Measurements from ENCODE around the gene LRP1B. TPM values are rescaled to one million over a fixed set of nuclear protein-coding genes. Genes with fewer than 3 reads are reported as not detected.

The LRP1B gene
- total and polyA plus RNA-seq, 4 donors, result 0.01 to 0.84 (median 0.17) TPM

DNA sequence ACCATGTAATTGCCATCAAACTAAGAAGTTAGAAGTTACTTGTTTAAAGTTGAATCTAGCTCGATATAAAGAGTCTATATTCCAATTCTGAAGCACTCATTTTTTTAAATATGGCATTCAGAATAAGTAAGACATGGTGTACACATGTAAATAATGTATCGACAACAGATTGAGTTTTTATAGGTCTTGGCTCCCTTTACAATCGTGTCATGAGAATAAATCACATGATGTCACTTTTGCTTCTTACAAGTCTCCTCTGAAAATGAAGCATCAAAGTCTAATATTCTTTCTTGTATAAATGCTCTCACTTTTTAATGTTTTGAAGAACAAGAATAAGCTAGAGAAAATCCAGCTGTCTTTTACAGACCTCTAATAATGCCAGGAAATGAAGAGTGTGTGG lies 33.1 kb downstream of the LRP1B start:
- no peaks in the 10 kb centered on the region for H3K4me1 ChIP-seq (ENCODE audit: control insufficient read depth in 4 of 4, insufficient read depth in 4 of 4, low read length in 3 of 4)
- no peaks in the 10 kb centered on the region for H3K36me3 ChIP-seq (ENCODE audit: control insufficient read depth in 4 of 4, insufficient read depth in 3 of 4, low read depth in 1 of 4, low read length in 3 of 4)
- no peak overlapping the region for H3K4me3 ChIP-seq (ENCODE audit: low read depth in 1 of 3, low read length in 3 of 3)
- TF ChIP-seq RXRA (IDR thresholded peaks at IDR 0.05) (no peak), FOXA2 (IDR thresholded peaks at IDR 0.05) (no peak), RAD21 (IDR thresholded peaks at IDR 0.05) (no peak), JUND (IDR thresholded peaks at IDR 0.05) (no peak), HNF4G (IDR thresholded peaks at IDR 0.05) (no peak), SP1 (IDR thresholded peaks at IDR 0.05) (no peak), GABPA (IDR thresholded peaks at IDR 0.05 in 1 of 2, conservative IDR thresholded peaks at IDR 0.05 in 1 of 2) (no peak), NR2F2 (IDR thresholded peaks at IDR 0.05) (no peak), YY1 (IDR thresholded peaks at IDR 0.05) (no peak), TAF1 (conservative IDR thresholded peaks at IDR 0.05) (no peak), FOXA1 (IDR thresholded peaks at IDR 0.05) (no peak)
- TF ChIP-seq, protein P1, sequence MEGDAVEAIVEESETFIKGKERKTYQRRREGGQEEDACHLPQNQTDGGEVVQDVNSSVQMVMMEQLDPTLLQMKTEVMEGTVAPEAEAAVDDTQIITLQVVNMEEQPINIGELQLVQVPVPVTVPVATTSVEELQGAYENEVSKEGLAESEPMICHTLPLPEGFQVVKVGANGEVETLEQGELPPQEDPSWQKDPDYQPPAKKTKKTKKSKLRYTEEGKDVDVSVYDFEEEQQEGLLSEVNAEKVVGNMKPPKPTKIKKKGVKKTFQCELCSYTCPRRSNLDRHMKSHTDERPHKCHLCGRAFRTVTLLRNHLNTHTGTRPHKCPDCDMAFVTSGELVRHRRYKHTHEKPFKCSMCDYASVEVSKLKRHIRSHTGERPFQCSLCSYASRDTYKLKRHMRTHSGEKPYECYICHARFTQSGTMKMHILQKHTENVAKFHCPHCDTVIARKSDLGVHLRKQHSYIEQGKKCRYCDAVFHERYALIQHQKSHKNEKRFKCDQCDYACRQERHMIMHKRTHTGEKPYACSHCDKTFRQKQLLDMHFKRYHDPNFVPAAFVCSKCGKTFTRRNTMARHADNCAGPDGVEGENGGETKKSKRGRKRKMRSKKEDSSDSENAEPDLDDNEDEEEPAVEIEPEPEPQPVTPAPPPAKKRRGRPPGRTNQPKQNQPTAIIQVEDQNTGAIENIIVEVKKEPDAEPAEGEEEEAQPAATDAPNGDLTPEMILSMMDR (IDR thresholded peaks at IDR 0.05; ENCODE audit: low read depth, low read length, missing input control), result no peak
- TF ChIP-seq, protein P2, sequence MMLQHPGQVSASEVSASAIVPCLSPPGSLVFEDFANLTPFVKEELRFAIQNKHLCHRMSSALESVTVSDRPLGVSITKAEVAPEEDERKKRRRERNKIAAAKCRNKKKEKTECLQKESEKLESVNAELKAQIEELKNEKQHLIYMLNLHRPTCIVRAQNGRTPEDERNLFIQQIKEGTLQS (IDR thresholded peaks at IDR 0.05), result no peak
- no peak overlapping the region for H3K27ac ChIP-seq (ENCODE audit: low read depth in 1 of 2, low read length in 2 of 2)
- 70% methylated on average over 3 of the region's 3 CpGs for WGBS
- DNase-seq (ENCODE audit: low spot score), result no peak
- no peak overlapping the region for H3K9ac ChIP-seq (ENCODE audit: low read depth in 1 of 2, low read length in 2 of 2)
- H3K9me3 ChIP-seq (ENCODE audit: control insufficient read depth in 4 of 4, low read length in 3 of 4), result no peaks in the 10 kb centered on the region
- H3K27me3 ChIP-seq (ENCODE audit: control insufficient read depth in 4 of 4, insufficient read depth in 4 of 4, low read length in 3 of 4), result no peaks in the 10 kb centered on the region

DNA sequence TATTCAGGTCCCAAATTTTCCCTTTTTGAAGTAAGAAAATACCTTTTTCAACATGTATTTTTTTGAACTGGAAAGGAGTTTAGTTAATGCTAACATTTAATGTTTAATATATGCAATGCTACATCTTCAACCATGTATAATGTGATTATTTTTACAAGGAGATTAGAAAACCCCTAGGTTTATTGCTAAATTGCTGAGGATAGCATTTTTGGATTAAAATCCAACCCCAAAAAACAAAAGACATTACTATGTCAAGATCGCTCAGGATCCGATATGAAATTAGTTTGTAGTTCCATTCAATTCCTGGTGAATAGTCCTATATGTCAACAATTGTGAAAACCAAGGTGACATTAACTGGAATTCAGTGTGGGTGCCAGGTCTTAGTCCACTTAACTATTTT lies 35.2 kb downstream of the LRP1B start:
- Histone ChIP-seq H3K27me3 (ENCODE audit: control insufficient read depth in 4 of 4, insufficient read depth in 4 of 4, low read length in 3 of 4) (no peaks in the 10 kb centered on the region), H3K4me1 (ENCODE audit: control insufficient read depth in 4 of 4, insufficient read depth in 4 of 4, low read length in 3 of 4) (no peaks in the 10 kb centered on the region), H3K9me3 (ENCODE audit: control insufficient read depth in 4 of 4, low read length in 3 of 4) (no peaks in the 10 kb centered on the region), H3K36me3 (ENCODE audit: control insufficient read depth in 4 of 4, insufficient read depth in 3 of 4, low read depth in 1 of 4, low read length in 3 of 4) (no peaks in the 10 kb centered on the region), H3K27ac (ENCODE audit: low read depth in 1 of 2, low read length in 2 of 2) (no peak overlapping the region), H3K9ac (ENCODE audit: low read depth in 1 of 2, low read length in 2 of 2) (no peak overlapping the region), H3K4me3 (ENCODE audit: low read depth in 1 of 3, low read length in 3 of 3) (no peak overlapping the region)
- WGBS, result 96% methylated on average over 2 of the region's 2 CpGs
- TF ChIP-seq TAF1 (conservative IDR thresholded peaks at IDR 0.05) (no peak), GABPA (IDR thresholded peaks at IDR 0.05 in 1 of 2, conservative IDR thresholded peaks at IDR 0.05 in 1 of 2) (no peak), RAD21 (IDR thresholded peaks at IDR 0.05) (no peak), EGR1 (IDR thresholded peaks at IDR 0.05; ENCODE audit: low read depth in 2 of 2) (no peak), FOXA2 (IDR thresholded peaks at IDR 0.05) (no peak), RXRA (IDR thresholded peaks at IDR 0.05) (no peak), JUND (IDR thresholded peaks at IDR 0.05) (no peak), HNF4A (conservative IDR thresholded peaks at IDR 0.05) (no peak), YY1 (IDR thresholded peaks at IDR 0.05) (no peak)
- TF ChIP-seq, protein P1 (IDR thresholded peaks at IDR 0.05; ENCODE audit: low read depth, low read length, missing input control), result no peak
- TF ChIP-seq, protein P3, sequence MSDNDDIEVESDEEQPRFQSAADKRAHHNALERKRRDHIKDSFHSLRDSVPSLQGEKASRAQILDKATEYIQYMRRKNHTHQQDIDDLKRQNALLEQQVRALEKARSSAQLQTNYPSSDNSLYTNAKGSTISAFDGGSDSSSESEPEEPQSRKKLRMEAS (IDR thresholded peaks at IDR 0.05), result no peak
- TF ChIP-seq, protein P4, sequence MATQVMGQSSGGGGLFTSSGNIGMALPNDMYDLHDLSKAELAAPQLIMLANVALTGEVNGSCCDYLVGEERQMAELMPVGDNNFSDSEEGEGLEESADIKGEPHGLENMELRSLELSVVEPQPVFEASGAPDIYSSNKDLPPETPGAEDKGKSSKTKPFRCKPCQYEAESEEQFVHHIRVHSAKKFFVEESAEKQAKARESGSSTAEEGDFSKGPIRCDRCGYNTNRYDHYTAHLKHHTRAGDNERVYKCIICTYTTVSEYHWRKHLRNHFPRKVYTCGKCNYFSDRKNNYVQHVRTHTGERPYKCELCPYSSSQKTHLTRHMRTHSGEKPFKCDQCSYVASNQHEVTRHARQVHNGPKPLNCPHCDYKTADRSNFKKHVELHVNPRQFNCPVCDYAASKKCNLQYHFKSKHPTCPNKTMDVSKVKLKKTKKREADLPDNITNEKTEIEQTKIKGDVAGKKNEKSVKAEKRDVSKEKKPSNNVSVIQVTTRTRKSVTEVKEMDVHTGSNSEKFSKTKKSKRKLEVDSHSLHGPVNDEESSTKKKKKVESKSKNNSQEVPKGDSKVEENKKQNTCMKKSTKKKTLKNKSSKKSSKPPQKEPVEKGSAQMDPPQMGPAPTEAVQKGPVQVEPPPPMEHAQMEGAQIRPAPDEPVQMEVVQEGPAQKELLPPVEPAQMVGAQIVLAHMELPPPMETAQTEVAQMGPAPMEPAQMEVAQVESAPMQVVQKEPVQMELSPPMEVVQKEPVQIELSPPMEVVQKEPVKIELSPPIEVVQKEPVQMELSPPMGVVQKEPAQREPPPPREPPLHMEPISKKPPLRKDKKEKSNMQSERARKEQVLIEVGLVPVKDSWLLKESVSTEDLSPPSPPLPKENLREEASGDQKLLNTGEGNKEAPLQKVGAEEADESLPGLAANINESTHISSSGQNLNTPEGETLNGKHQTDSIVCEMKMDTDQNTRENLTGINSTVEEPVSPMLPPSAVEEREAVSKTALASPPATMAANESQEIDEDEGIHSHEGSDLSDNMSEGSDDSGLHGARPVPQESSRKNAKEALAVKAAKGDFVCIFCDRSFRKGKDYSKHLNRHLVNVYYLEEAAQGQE (IDR thresholded peaks at IDR 0.05), result no peak
- TF ChIP-seq, protein P5, sequence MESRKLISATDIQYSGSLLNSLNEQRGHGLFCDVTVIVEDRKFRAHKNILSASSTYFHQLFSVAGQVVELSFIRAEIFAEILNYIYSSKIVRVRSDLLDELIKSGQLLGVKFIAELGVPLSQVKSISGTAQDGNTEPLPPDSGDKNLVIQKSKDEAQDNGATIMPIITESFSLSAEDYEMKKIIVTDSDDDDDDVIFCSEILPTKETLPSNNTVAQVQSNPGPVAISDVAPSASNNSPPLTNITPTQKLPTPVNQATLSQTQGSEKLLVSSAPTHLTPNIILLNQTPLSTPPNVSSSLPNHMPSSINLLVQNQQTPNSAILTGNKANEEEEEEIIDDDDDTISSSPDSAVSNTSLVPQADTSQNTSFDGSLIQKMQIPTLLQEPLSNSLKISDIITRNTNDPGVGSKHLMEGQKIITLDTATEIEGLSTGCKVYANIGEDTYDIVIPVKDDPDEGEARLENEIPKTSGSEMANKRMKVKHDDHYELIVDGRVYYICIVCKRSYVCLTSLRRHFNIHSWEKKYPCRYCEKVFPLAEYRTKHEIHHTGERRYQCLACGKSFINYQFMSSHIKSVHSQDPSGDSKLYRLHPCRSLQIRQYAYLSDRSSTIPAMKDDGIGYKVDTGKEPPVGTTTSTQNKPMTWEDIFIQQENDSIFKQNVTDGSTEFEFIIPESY (IDR thresholded peaks at IDR 0.05), result no peak
- TF ChIP-seq, protein P2 (IDR thresholded peaks at IDR 0.05), result no peak
- DNase-seq (ENCODE audit: low spot score), result no peak
